ENCODE measurements around the gene SPRY2.

Gene SPRY2, protein sequence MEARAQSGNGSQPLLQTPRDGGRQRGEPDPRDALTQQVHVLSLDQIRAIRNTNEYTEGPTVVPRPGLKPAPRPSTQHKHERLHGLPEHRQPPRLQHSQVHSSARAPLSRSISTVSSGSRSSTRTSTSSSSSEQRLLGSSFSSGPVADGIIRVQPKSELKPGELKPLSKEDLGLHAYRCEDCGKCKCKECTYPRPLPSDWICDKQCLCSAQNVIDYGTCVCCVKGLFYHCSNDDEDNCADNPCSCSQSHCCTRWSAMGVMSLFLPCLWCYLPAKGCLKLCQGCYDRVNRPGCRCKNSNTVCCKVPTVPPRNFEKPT

DNA sequence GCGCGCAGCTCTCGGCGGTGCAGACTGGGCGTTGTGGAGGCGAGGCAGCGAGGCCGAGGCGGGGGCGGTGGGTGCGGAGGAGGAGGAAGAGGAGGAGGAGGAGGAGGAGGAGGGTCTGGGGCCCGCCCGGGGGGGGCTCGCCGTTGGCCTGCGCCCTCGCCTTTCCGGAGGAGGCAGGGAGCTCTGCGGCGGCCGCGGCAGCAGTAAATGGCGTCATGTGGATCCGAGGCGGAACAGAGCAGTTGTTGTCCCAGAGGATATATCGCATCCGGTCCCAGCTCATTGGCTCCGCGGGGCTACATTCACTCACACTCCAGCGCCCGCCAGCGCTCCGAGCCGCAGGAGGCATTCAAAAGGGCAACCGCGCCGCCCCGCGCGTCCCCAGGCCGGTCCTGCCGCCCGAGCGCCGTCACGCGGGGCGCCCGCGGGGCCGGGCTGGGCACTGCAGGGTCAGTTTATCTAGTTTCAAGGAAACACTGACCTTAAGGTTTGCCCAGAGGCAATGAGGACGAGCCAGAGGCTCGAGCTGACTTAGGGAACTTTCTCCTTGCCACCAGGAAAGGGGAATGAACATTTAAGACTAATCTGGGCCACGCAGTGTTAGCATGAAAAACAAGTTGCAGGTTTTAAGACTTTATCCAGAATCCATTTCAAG is at the start of gene SPRY2:
TSS of gene SPRY2 (minus strand) at position 26 of the 655 bp plus-strand sequence. CDS start 3,421 bp downstream, outside the sequence.
- peak; percentile 96 for DNase-seq (ENCODE audit: low read depth)
- TF ChIP-seq, protein P1, sequence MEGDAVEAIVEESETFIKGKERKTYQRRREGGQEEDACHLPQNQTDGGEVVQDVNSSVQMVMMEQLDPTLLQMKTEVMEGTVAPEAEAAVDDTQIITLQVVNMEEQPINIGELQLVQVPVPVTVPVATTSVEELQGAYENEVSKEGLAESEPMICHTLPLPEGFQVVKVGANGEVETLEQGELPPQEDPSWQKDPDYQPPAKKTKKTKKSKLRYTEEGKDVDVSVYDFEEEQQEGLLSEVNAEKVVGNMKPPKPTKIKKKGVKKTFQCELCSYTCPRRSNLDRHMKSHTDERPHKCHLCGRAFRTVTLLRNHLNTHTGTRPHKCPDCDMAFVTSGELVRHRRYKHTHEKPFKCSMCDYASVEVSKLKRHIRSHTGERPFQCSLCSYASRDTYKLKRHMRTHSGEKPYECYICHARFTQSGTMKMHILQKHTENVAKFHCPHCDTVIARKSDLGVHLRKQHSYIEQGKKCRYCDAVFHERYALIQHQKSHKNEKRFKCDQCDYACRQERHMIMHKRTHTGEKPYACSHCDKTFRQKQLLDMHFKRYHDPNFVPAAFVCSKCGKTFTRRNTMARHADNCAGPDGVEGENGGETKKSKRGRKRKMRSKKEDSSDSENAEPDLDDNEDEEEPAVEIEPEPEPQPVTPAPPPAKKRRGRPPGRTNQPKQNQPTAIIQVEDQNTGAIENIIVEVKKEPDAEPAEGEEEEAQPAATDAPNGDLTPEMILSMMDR (conservative IDR thresholded peaks at IDR 0.05; ENCODE audit: low read length), result no peak; the same call in 1 of the 2 replicates
- peak within 1 kb of the TSS; percentile 82 for H3K4me3 ChIP-seq (ENCODE audit: low read length)

DNA sequence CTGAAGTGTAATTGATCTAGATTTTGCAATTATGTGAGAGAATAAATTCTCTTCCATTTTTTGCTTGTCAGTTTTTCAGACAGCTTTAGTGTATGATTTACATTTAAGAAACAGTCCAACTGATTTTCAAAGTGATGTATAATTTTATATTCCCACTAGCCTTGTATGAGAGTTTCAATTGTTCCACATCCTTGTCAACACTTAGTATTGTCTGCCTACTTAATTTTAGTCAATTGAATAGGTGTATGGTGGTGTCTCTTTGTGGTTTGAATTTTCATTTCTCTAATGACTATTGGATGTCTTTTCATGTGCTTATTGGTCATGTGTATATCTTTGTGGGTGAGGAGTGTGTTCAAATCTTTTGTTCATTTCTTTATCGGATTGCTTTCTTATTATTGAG is 49.4 kb upstream of the SPRY2 start:
- no peak overlapping the region for H3K4me3 ChIP-seq (ENCODE audit: low read length)
- TF ChIP-seq, protein P1 (conservative IDR thresholded peaks at IDR 0.05; ENCODE audit: low read length), result no peak
- no peak for DNase-seq (ENCODE audit: low read depth)

DNA sequence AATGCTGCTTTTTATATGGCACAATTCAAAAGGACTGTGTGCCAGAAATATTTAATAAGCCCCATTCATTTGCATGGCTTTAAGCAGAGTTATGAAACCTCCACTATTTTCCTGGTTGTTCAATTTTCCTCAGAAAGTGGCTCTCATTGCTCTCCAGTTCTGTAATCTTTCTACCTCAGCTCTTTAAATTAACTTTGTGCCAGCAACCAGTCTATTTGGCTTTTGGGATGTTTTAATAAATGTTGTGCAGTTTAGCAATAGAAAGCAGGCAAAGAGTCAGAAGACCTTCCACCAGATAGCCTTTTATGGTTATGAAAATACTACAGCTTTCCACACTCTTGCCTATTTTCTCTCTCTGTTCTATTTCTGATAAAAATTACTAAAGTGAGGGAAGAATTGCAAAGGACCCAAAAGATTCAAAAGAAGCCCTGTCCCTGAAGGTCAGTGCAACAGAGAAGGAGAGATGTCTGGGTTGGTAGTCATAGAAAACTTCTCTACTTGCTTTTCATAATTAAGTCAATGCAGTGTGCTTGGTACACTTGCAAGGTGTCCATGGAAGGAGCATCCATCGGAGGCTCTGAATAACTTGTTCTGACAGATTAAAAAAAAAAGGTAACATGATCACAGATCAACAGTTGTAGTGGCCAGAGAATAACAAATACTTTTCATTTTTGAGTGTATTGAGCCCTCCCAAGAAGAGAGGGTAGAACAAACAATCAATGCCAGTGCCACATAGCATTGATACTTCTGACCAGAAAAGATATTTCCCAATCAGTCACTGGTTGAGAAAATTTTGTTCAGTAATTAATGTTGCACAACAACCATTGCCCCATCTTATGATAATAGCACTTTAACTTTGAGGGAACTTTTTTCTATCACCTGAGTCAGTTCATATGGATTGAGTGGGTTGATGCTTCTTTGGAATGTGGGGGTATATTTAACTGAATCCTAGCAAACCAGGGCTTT is 48.4 kb upstream of the SPRY2 start:
- TF ChIP-seq, protein P1 (conservative IDR thresholded peaks at IDR 0.05; ENCODE audit: low read length), result no peak
- H3K4me3 ChIP-seq (ENCODE audit: low read length), result no peak overlapping the region
- DNase-seq (ENCODE audit: low read depth), result no peak

DNA sequence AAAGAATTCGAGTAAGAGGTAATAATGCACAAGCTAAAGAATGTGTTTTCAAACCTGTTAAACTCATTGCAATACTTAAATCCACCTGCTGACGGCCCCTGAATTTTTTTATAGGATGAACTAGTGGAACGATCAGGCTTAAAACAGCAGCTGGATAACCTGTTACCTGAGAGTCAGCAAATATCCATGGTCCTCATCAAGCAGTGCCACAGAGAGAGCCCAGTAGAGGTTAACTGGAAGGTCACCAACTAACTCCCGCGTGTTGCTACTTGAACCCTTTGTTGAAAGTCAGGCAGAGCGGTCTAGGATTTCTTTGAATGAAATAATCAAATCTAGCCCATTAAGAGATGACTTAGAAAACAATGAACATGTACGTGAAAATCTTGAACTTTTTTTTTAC is 47.6 kb upstream of the SPRY2 start:
- H3K4me3 ChIP-seq (ENCODE audit: low read length), result no peak overlapping the region
- TF ChIP-seq, protein P1 (conservative IDR thresholded peaks at IDR 0.05; ENCODE audit: low read length), result no peak
- no peak for DNase-seq (ENCODE audit: low read depth)

DNA sequence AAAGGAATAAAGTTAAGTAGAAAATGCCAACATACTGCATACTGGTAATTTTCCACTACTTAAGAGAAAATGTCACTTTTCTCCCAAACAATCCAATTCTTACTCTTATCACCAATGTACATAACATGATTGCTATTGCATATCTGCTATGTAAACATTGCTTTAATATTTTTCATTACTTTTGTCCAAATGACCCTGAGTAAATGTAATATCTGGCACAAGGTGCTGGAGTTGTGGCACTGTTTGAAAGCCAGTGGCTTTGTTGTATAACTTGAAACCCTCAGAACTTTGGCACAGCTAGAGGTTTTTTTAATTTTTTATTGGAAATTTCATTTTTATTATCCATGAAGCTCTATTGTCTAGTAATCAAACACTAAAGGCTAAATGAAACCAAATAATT is 45.7 kb upstream of the SPRY2 start:
- no peak overlapping the region for H3K4me3 ChIP-seq (ENCODE audit: low read length)
- no peak for DNase-seq (ENCODE audit: low read depth)
- TF ChIP-seq, protein P1 (conservative IDR thresholded peaks at IDR 0.05; ENCODE audit: low read length), result no peak

DNA sequence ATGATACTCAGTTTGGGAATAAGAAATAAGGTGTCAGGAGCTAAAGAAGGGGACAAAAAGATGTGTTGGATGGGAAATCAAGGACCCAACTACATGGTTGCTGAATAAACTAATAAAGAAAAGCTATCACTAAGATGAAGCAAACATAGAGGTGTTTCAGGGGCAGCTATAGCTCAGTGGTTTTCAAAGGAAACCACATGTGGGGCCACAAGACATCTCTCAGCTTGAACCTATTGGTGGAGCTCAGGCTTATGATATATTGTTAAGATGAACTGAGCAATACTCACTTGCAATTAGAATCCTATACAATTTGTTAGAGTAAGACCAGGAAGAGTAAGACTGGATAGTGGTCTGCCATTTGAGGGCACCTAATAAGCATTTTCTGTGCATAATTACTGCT is 45.1 kb upstream of the SPRY2 start:
- no peak overlapping the region for H3K4me3 ChIP-seq (ENCODE audit: low read length)
- DNase-seq (ENCODE audit: low read depth), result no peak
- TF ChIP-seq, protein P1 (conservative IDR thresholded peaks at IDR 0.05; ENCODE audit: low read length), result no peak

Data from AG10803 (cell line).